Hepatocyte (in vitro differentiated cells): Measurements from ENCODE around the gene MEGF11. TPM values are rescaled to one million over a fixed set of nuclear protein-coding genes. Genes with fewer than 3 reads are reported as not detected.
A peak's percentile ranks its signal among the peaks of the same experiment; 100 is the strongest.

Source experiments
- DNase-seq: peaks from one replicate; pipeline ENCODE4 v3.0.0-alpha.2; 2016; ENCODE audit warnings: low spot score
- H2AFZ ChIP-seq: fragments of 200-600 bp; sonication (generic); 2 replicates; pipeline ENCODE4 v1.6.0; 2016; ENCODE audit warnings: antibody characterized with exemption, mild to moderate bottlenecking
- H3K27ac ChIP-seq: fragments of 200-600 bp; sonication (generic); 2 replicates; pipeline ENCODE4 v1.5.1; 2016; ENCODE audit warnings: mild to moderate bottlenecking
- H3K27me3 ChIP-seq: fragments of 200-600 bp; sonication (generic); 2 replicates; pipeline ENCODE4 v1.6.1; 2016
- H3K36me3 ChIP-seq: fragments of 200-600 bp; sonication (generic); replicated peaks from 2 replicates; pipeline ENCODE4 v1.5.1; 2016; ENCODE audit warnings: low read depth; ENCODE audit not compliant: insufficient read depth
- H3K4me1 ChIP-seq: fragments of 200-600 bp; sonication (generic); 2 replicates; pipeline ENCODE4 v1.5.1; 2016; ENCODE audit warnings: mild to moderate bottlenecking, moderate library complexity; ENCODE audit not compliant: insufficient read depth
- H3K4me2 ChIP-seq: fragments of 200-600 bp; sonication (generic); 2 replicates; pipeline ENCODE4 v1.6.0; 2016
- H3K4me3 ChIP-seq: fragments of 200-600 bp; sonication (generic); 2 replicates; pipeline ENCODE4 v1.5.1; 2016; ENCODE audit warnings: mild to moderate bottlenecking
- H3K79me2 ChIP-seq: fragments of 200-600 bp; sonication (generic); 2 replicates; pipeline ENCODE4 v1.6.0; 2017; ENCODE audit warnings: mild to moderate bottlenecking
- H3K9me2 ChIP-seq: fragments of 200-600 bp; sonication (generic); replicated peaks from 2 replicates; pipeline ENCODE4 v1.6.0; 2017; ENCODE audit warnings: mild to moderate bottlenecking; ENCODE audit not compliant: insufficient read depth
- H3K9me3 ChIP-seq: fragments of 200-600 bp; sonication (generic); 2 replicates; pipeline ENCODE4 v1.5.1; 2016; ENCODE audit warnings: low read depth, mild to moderate bottlenecking
- H4K20me1 ChIP-seq: fragments of 200-600 bp; sonication (generic); 2 replicates; pipeline ENCODE4 v1.6.0; 2016; ENCODE audit warnings: mild to moderate bottlenecking; ENCODE audit not compliant: insufficient read depth, poor library complexity, severe bottlenecking
- EZH2 ChIP-seq: fragments of 200-600 bp; sonication (generic); IDR thresholded peaks from 2 replicates; pipeline ENCODE4 v1.6.1; 2016; ENCODE audit warnings: antibody characterized with exemption, mild to moderate bottlenecking, borderline replicate concordance
- EZH2phosphoT487 ChIP-seq: fragments of 200-600 bp; sonication (generic); IDR thresholded peaks from one replicate; pipeline ENCODE4 v1.6.1; 2018; ENCODE audit warnings: antibody characterized with exemption, mild to moderate bottlenecking, low read depth, moderate library complexity; ENCODE audit not compliant: unreplicated experiment, severe bottlenecking
- WGBS: methylation state at CpG from one replicate; pipeline ENCODE4 v1.1.6; 2016; ENCODE audit warnings: low lambda C conversion rate; ENCODE audit errors: missing lambda C conversion rate; 5-methylcytosine and 5-hydroxymethylcytosine counted together
- polyA plus RNA-seq: library from polyadenylated mRNA; unstranded; fragments of >200 nt; fragmentation: Nextera tagmentation; extraction: Ambion mirVana; gene quantifications from 2 replicates; pipeline ENCODE4 v1.2.1, GENCODE V29; 2016
- total RNA-seq: library from RNA; depleted of rRNA; stranded (reverse); fragments of >200 nt; gene quantifications from 2 replicates; pipeline ENCODE4 v1.2.3, GENCODE V29; 2014
- TF ChIP-seq, protein P1 (sequence below): fragments of 200-600 bp; sonication (generic); IDR thresholded peaks from 2 replicates; pipeline ENCODE4 v1.5.1; 2016; ENCODE audit warnings: antibody characterized with exemption, mild to moderate bottlenecking; ENCODE audit not compliant: poor library complexity

The MEGF11 gene
- total and polyA plus RNA-seq, 2 experiments from 2014 or later = 0.07 to 0.25 TPM

DNA sequence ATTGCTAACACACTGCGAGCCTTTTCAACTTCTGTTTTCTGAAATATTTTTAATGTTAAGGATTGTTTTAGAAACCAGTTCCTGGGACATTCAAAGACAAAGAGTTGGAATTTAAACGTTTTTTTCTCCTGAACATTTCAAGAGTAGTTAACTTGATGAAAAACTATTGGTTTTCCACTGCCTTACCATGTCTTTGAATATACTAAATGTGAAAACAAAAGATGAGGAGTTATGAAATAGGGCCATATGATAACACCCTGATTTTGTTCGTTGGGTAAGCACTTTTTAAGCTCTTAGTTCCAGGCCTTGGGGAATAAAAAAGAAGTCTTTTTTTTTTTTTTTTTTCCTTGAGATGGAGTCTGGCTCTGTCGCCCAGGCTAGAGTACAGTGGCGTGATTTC, 42.6 kb upstream of the MEGF11 start:
- Histone ChIP-seq H3K27me3 (no peaks in the 10 kb centered on the region), H3K27ac (no peak overlapping the region), H3K4me2 (no peak overlapping the region), H3K9me2 (no peaks in the 10 kb centered on the region), H3K36me3 (no peaks in the 10 kb centered on the region), H3K4me1 (peaks cover 27% of the 10 kb centered on the region), H3K9me3 (no peaks in the 10 kb centered on the region), H2AFZ (no peak overlapping the region), H3K4me3 (no peak overlapping the region), H3K79me2 (peaks cover 37% of the 10 kb centered on the region), H4K20me1 (no peaks in the 10 kb centered on the region)
- no peak for DNase-seq
- WGBS = 79% methylated on average over 5 of the region's 5 CpGs
- TF ChIP-seq, protein P1, sequence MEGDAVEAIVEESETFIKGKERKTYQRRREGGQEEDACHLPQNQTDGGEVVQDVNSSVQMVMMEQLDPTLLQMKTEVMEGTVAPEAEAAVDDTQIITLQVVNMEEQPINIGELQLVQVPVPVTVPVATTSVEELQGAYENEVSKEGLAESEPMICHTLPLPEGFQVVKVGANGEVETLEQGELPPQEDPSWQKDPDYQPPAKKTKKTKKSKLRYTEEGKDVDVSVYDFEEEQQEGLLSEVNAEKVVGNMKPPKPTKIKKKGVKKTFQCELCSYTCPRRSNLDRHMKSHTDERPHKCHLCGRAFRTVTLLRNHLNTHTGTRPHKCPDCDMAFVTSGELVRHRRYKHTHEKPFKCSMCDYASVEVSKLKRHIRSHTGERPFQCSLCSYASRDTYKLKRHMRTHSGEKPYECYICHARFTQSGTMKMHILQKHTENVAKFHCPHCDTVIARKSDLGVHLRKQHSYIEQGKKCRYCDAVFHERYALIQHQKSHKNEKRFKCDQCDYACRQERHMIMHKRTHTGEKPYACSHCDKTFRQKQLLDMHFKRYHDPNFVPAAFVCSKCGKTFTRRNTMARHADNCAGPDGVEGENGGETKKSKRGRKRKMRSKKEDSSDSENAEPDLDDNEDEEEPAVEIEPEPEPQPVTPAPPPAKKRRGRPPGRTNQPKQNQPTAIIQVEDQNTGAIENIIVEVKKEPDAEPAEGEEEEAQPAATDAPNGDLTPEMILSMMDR = no peak
- no peak for TF ChIP-seq EZH2

DNA sequence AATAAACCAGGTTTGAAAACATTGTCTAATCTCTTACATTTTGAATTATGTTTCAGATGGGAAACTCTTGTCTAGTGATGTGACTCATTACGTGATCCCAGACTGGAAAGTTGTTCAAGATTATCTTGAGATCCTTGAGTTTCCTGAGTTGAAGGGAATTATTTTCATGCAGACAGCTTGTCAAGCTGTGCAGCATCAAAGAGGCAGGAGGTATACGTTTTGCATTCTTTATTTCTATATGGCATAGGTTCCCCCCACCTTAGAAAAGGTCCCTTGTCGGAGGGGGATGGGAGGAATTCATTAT, 41.3 kb upstream of the MEGF11 start:
- Histone ChIP-seq H3K79me2 (peaks cover 37% of the 10 kb centered on the region), H3K4me1 (peaks cover 27% of the 10 kb centered on the region), H3K27ac (peak overlapping the region; percentile 90), H4K20me1 (no peaks in the 10 kb centered on the region), H3K36me3 (no peaks in the 10 kb centered on the region), H3K9me2 (no peaks in the 10 kb centered on the region), H3K9me3 (no peaks in the 10 kb centered on the region), H3K4me3 (no peak overlapping the region), H3K4me2 (peak overlapping the region; percentile 82), H3K27me3 (no peaks in the 10 kb centered on the region), H2AFZ (peak overlapping the region; percentile 93)
- WGBS = 38% methylated on average over 3 of the region's 3 CpGs
- peak; percentile 31 for DNase-seq
- TF ChIP-seq EZH2phosphoT487 (no peak), EZH2 (no peak)
- TF ChIP-seq, protein P1 = no peak

DNA sequence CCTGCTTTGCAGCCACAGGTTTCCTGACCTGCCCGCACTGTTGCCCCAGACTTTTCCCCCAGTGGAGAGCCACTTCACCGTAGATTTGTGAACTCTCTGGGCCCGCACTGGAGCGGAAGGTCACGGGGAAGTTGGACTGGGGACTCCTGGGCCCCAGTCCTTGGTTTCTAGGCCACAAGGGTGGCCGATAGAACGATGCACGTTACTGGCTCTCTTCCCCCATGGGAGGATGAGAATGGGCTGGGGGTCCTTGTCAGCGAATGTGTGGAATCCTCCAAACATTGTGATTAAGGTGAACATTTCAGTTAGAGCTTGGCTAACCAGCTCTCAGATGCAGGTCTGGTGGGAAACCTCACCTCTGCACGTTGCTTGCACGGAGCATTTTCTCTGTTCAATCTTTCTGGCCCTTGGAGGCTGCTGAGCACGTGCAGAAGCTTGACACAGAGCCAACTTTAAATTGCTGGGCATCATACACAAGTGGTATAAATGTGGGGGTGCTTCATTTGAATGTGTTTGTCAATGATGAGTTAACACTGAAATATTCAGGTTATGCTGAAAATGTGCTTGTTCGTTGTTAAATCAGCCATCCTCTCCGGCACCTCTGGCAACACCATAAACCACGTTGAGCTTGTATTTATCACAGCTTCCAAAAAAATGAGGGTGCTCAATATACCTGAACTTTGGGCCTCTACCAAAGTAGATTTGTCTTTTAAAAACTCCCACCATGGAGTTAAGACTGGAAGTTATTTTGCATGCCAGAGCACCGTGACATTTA, 40.8 kb upstream of the MEGF11 start:
- WGBS = 10% methylated on average over 16 of the region's 16 CpGs
- no peaks in the 10 kb centered on the region for H3K36me3 ChIP-seq
- no peak for TF ChIP-seq EZH2
- TF ChIP-seq, protein P1 = no peak
- no peak for TF ChIP-seq EZH2phosphoT487
- no peaks in the 10 kb centered on the region for H3K9me2 ChIP-seq
- H2AFZ ChIP-seq = peak overlapping the region; percentile 93
- no peaks in the 10 kb centered on the region for H4K20me1 ChIP-seq
- no peaks in the 10 kb centered on the region for H3K27me3 ChIP-seq
- peaks cover 37% of the 10 kb centered on the region for H3K79me2 ChIP-seq
- H3K4me1 ChIP-seq = peaks cover 27% of the 10 kb centered on the region
- peak overlapping the region; percentile 82 for H3K4me2 ChIP-seq
- DNase-seq = peak; percentile 58
- H3K4me3 ChIP-seq = peak overlapping the region; percentile 43
- no peaks in the 10 kb centered on the region for H3K9me3 ChIP-seq
- H3K27ac ChIP-seq = peak overlapping the region; percentile 90
